Ovary (tissue), 9 donors: ENCODE data around the gene HCN1. TPM values are rescaled to one million over a fixed set of nuclear protein-coding genes. Genes with fewer than 3 reads are reported as not detected.

ENCODE experiments used
- DNase-seq, 5 donors: peaks; one replicate each; pipeline ENCODE4 v3.0.0-alpha.2; 2019 to 2020
- H3K27ac ChIP-seq, 2 donors: fragments of 200-600 bp; one replicate each; pipeline versions ENCODE4 v1.5.1 to v1.8.0; 2019 to 2022
- H3K27me3 ChIP-seq: fragments of 200-600 bp; one replicate; pipeline ENCODE4 v1.8.0; 2022
- H3K36me3 ChIP-seq: fragments of 200-600 bp; sonication (generic); one replicate; pipeline ENCODE4 v1.5.1; 2019
- H3K4me1 ChIP-seq: one replicate; pipeline ENCODE4 v1.8.1; 2013; ENCODE audit warnings: mild to moderate bottlenecking, moderate library complexity; ENCODE audit not compliant: insufficient read depth
- H3K4me3 ChIP-seq: fragments of 200-600 bp; sonication (generic); one replicate; pipeline ENCODE4 v1.5.1; 2017
- H3K9me3 ChIP-seq, 2 donors: fragments of 200-600 bp in 1 of 2; sonication (generic) in 1 of 2; one replicate each; pipeline versions ENCODE4 v1.5.1 to v1.8.1; 2013 to 2019; ENCODE audit warnings: mild to moderate bottlenecking in 1 of 2, moderate library complexity in 1 of 2
- EP300 ChIP-seq: sonication (generic); formaldehyde crosslinking; IDR thresholded peaks from one replicate; pipeline ENCODE4 v1.6.1; 2017; ENCODE audit warnings: antibody characterized with exemption
- POLR2A ChIP-seq: fragments of 450-650 bp; IDR thresholded peaks from one replicate; pipeline ENCODE4 v1.6.1; 2017; ENCODE audit warnings: antibody characterized with exemption, mild to moderate bottlenecking, moderate library complexity
- WGBS, 3 donors: extraction: QIAGEN DNeasy Blood & Tissue Kit in 1 of 3; methylation state at CpG; one replicate each; pipeline versions ENCODE4 v1.1.5 to v1.1.7; 2013 to 2017; 5-methylcytosine and 5-hydroxymethylcytosine counted together
- intact Hi-C, 4 donors: fragments of 100-400 bp; cut with DNase I; formaldehyde crosslinking; loops; one replicate each; pipeline versions ENCODE4 v1.11.0 to v1.15.1; 2022 to 2023
- polyA plus RNA-seq, 2 donors: library from polyadenylated mRNA; stranded (reverse); fragments of 200-250 nt in 1 of 2; fragments of 350-450 nt in 1 of 2; fragmentation: Illumina TruSeq in 1 of 2; extraction: RNeasy Lipid Tissue Mini Kit (QIAGEN cat#74804) in 1 of 2; gene quantifications; one replicate each; pipeline ENCODE4 v1.2.3, GENCODE V29; 2013 to 2014
- total RNA-seq, 7 donors: library from RNA; depleted of rRNA in 2 of 7; stranded (reverse); fragments of >200 nt in 2 of 7; fragmentation: NEBNext Ultra II Directional in 3 of 7; extraction: Animal tissue kit (Norgen Biotek cat#: 25700) in 3 of 7; gene quantifications; one replicate each; pipeline versions ENCODE4 v1.1.0 to v1.2.4, GENCODE V29; 2016 to 2023
- TF ChIP-seq, protein P1 (sequence below), 3 donors: fragments of 450-650 bp in 2 of 3; fragments of 200-600 bp in 1 of 3; IDR thresholded peaks; one replicate each; pipeline versions ENCODE4 v1.5.1 to v1.8.0; 2016 to 2022; ENCODE audit warnings: antibody characterized with exemption in 3 of 3, mild to moderate bottlenecking in 1 of 3
- donor health status: DM: no; HTN: no; CAD: no; lungs with moderate emphysema.
- donor health status: DM: no; HTN: no; CAD: no.
- donor health status: Bipolar disorder and iron deficiency.
- donor health status: DM: yes; HTN: yes; CAD: no.
- donor health status: DM: no; HTN: no; CAD: no.
- donor health status: DM: yes; HTN: yes; CAD: no.

Gene HCN1
- total and polyA plus RNA-seq, 9 donors, result under 0.01 to 0.27 (median 0.05) TPM; not detected in 6

DNA sequence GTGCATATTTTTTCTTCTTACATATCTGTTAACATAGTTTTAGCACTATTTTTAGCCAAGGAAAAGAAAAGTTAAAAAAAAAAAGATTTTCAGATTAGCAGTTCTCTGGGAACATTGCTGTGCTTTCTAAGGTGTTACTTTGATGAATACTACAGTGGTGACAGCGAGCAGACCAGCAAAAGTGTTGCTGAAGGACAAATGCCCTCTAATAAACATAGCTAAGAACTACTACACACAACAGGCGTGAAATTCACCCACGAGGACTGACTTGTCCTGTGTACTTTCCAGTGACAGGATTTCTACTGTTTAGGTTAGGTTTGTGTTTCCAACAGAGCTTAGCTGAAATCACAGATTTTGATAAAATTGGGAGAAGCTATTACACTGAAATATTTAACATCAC is 153.8 kb downstream of the HCN1 start:
- no peak overlapping the region for H3K27ac ChIP-seq

DNA sequence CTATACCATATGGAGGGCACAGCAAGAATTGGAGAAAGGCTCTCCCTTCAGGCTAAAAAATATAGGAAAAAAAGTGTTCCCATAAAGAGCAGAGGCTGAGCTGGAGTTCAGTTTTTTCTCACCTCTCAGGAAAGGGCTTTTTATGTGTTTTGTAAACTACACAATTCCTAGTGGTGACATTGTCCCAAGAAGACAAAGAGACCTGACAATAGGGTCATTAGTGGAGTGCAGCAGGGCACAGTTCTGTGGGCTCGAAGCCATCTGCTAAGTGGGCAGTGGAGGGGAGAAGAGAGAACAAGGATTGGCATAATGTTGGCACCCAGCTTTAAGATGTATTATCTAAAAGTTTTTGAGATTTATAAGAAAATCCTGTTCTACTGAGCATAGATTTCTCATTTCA is 162.5 kb downstream of the HCN1 start:
- no peaks in the 10 kb centered on the region for H3K36me3 ChIP-seq
- H3K4me1 ChIP-seq, result no peaks in the 10 kb centered on the region
- H3K27me3 ChIP-seq, result no peaks in the 10 kb centered on the region
- no peak for DNase-seq
- 72 to 82% (median 75%) methylated on average over 1 of the region's 1 CpG for WGBS, 3 donors
- no peak overlapping the region for H3K27ac ChIP-seq
- intact Hi-C loops, result no loop called here
- H3K4me3 ChIP-seq, result no peak overlapping the region
- TF ChIP-seq EP300, result no peak
- no peaks in the 10 kb centered on the region for H3K9me3 ChIP-seq

More for the DNA sequence above, 153.8 kb downstream of the HCN1 start:
- Histone ChIP-seq H3K4me1 (no peaks in the 10 kb centered on the region), H3K36me3 (no peaks in the 10 kb centered on the region), H3K4me3 (no peak overlapping the region), H3K27me3 (no peaks in the 10 kb centered on the region), H3K9me3 (no peaks in the 10 kb centered on the region)
- intact Hi-C loops, result no loop called here
- WGBS, 3 donors, result 23 to 37% (median 31%) methylated on average over 3 of the region's 3 CpGs
- no peak for DNase-seq
- TF ChIP-seq POLR2A, result no peak
- TF ChIP-seq EP300, result no peak
- TF ChIP-seq, protein P1, sequence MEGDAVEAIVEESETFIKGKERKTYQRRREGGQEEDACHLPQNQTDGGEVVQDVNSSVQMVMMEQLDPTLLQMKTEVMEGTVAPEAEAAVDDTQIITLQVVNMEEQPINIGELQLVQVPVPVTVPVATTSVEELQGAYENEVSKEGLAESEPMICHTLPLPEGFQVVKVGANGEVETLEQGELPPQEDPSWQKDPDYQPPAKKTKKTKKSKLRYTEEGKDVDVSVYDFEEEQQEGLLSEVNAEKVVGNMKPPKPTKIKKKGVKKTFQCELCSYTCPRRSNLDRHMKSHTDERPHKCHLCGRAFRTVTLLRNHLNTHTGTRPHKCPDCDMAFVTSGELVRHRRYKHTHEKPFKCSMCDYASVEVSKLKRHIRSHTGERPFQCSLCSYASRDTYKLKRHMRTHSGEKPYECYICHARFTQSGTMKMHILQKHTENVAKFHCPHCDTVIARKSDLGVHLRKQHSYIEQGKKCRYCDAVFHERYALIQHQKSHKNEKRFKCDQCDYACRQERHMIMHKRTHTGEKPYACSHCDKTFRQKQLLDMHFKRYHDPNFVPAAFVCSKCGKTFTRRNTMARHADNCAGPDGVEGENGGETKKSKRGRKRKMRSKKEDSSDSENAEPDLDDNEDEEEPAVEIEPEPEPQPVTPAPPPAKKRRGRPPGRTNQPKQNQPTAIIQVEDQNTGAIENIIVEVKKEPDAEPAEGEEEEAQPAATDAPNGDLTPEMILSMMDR (IDR thresholded peaks at IDR 0.05), result no peak

DNA sequence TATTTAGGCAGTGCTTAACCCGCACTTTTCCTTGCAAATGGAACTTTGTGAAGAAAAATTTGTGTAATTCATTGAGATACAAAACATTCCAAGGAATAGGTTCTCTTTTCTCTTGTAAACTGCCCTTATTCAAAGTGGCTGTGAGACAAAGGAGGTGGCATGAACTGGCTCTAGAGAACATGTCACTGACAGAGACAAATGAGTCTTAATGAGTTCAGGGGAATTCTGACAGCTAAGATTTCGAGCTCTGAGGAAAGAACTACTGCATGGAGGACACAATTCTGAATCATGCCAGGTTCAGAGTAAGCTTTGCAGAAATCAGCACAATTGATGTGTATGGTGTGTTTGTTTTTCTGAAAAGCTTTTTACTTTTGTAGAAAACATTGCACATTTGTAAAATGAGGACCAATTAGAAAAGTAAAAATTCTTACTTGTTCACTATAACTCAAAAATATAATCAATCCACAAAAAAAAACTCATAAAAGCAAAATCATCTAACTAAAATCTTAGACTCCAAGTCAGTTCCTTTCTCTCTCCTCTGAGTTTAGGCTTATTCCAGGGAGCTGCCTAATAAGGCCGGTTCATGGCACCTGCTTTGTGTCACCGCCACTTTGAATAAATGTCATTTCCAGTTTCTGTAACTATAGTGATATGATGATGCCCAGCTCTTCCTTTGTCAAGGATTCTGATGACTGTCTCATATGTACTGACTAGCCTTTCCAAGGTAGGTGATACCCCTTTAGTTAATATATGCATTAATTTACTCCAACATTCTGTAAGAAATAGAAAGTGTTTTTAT is 163.2 kb downstream of the HCN1 start:
- Histone ChIP-seq H3K27me3 (no peaks in the 10 kb centered on the region), H3K27ac (no peak overlapping the region), H3K36me3 (no peaks in the 10 kb centered on the region), H3K9me3 (no peaks in the 10 kb centered on the region), H3K4me1 (no peaks in the 10 kb centered on the region), H3K4me3 (no peak overlapping the region)
- TF ChIP-seq, protein P1 (IDR thresholded peaks at IDR 0.05), result no peak
- TF ChIP-seq POLR2A (no peak), EP300 (no peak)
- DNase-seq, result no peak
- WGBS, 3 donors, result 54 to 60% (median 58%) methylated on average over 4 of the region's 4 CpGs
- intact Hi-C loops, result no loop called here

DNA sequence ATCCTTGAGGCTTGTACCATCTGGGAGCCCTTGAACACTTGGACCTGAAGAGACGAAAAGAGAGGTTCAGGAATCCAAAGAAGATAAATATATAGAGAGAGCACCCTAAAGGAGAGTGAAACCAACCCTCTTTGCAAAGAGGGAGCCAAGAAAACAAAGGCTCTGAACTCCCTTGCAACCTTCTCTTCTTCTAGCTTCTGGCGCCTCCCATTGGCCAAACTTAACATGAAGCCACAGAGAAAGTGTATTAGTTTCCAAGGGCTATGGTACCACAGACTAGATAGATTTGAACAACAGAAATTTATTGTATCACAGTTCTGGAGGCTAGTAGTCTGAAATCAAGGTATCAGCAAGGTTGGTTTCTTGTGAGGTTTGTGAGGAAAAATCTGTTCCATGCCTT is 175.1 kb downstream of the HCN1 start:
- intact Hi-C loops, result no loop called here
- no peaks in the 10 kb centered on the region for H3K27me3 ChIP-seq
- DNase-seq, result no peak
- no peaks in the 10 kb centered on the region for H3K36me3 ChIP-seq
- no peak overlapping the region for H3K27ac ChIP-seq
- WGBS, 3 donors, result 11 to 18% (median 13%) methylated on average over 2 of the region's 2 CpGs
- H3K9me3 ChIP-seq, result no peaks in the 10 kb centered on the region
- TF ChIP-seq, protein P1 (IDR thresholded peaks at IDR 0.05), result no peak
- TF ChIP-seq EP300 (no peak), POLR2A (no peak)
- no peaks in the 10 kb centered on the region for H3K4me1 ChIP-seq
- no peak overlapping the region for H3K4me3 ChIP-seq

DNA sequence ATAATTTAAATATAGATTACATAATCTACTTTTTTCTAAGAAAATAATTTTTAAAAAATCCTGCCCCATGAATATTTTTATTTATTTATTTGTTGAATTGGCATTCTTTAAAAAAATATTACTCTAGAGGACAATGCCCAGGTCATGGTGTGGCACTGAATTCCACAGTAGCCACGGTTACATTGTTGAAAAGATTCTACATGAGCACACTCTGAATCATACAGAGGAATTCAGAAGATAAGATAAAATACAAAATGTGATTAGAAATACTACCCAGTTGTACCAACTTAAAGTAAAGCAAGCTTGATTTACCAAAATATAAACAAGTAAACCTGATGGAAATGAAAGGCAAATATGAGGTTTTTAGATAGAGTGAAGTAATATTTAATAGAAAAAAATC is 183.7 kb downstream of the HCN1 start:
- H3K4me3 ChIP-seq, result no peak overlapping the region
- no peaks in the 10 kb centered on the region for H3K36me3 ChIP-seq
- no peaks in the 10 kb centered on the region for H3K9me3 ChIP-seq
- no peak for DNase-seq
- intact Hi-C loops, result no loop called here
- WGBS, 3 donors, result 29 to 49% (median 36%) methylated on average over 1 of the region's 1 CpG
- H3K27ac ChIP-seq, result no peak overlapping the region
- no peak for TF ChIP-seq EP300
- TF ChIP-seq, protein P1 (IDR thresholded peaks at IDR 0.05), result no peak
- no peak for TF ChIP-seq POLR2A
- no peaks in the 10 kb centered on the region for H3K4me1 ChIP-seq
- H3K27me3 ChIP-seq, result no peaks in the 10 kb centered on the region
